ENCODE results near the gene ZFP14.

The ZFP14 gene

GRCh38 chr19:36377541-36378178, 1.3 kb downstream of the ZFP14 start:
- Histone ChIP-seq H3K27ac (peak overlapping the region; percentile 21 to 88), H3K4me3 (peak overlapping the region; percentile 83)
- DNase-seq (ENCODE audit: low spot score): no peak
- TF ChIP-seq CTCF (IDR thresholded peaks at IDR 0.05): no peak

GRCh38 chr19:36373638-36374156, 5.3 kb downstream of the ZFP14 start:
- DNase-seq (ENCODE audit: low spot score): no peak
- Histone ChIP-seq H3K27ac (no peak overlapping the region), H3K4me3 (no peak overlapping the region)
- no peak for TF ChIP-seq CTCF (IDR thresholded peaks at IDR 0.05)

GRCh38 chr19:36371886-36372285, 7.1 kb downstream of the ZFP14 start:
- DNase-seq (ENCODE audit: low spot score): no peak
- Histone ChIP-seq H3K4me3 (no peak overlapping the region), H3K27ac (no peak overlapping the region)
- TF ChIP-seq CTCF (IDR thresholded peaks at IDR 0.05): no peak

GRCh38 chr19:36363845-36364244, 15.2 kb downstream of the ZFP14 start:
- Histone ChIP-seq H3K4me3 (no peak overlapping the region), H3K27ac (no peak overlapping the region)
- no peak for DNase-seq (ENCODE audit: low spot score)
- TF ChIP-seq CTCF (IDR thresholded peaks at IDR 0.05): no peak

- TF ChIP-seq CTCF (IDR thresholded peaks at IDR 0.05): no peak
- no peak overlapping the region for H3K4me3 ChIP-seq
- no peak for DNase-seq (ENCODE audit: low spot score)
- no peak overlapping the region for H3K27ac ChIP-seq
Measured at GRCh38 chr19:36340786-36341372, 38.1 kb downstream of the ZFP14 start.

- H3K27ac ChIP-seq: peak overlapping the region in 1 of 2 donors; percentile 17
Measured at GRCh38 chr19:36331353-36332228, 47.4 kb downstream of the ZFP14 start.

More at GRCh38 chr19:36331353-36332228, 47.4 kb downstream of the ZFP14 start:
- no peak for TF ChIP-seq CTCF (IDR thresholded peaks at IDR 0.05)
- peak overlapping the region; percentile 76 for H3K4me3 ChIP-seq
- peak; percentile 90 for DNase-seq (ENCODE audit: low spot score)
